T-cell (primary cell): Measurements from ENCODE around the gene RSPH1. TPM values are rescaled to one million over a fixed set of nuclear protein-coding genes. Genes with fewer than 3 reads are reported as not detected.
A peak's percentile ranks its signal among the peaks of the same experiment; 100 is the strongest.

Source experiments
- ATAC-seq, 4 experiments: fragments of 200-7000 bp in 3 of 4; fragments of 150-1000 bp in 1 of 4; cut with Tn5 transposase; replicated peaks in 1 of 4; 1 replicate in 3 of 4; 2 replicates in 1 of 4; pipeline ENCODE4 v1.10.0; 2021; ENCODE audit warnings: moderate library complexity in 3 of 4, mild to moderate bottlenecking in 2 of 4, moderate number of reproducible peaks in 1 of 4
- CTCF ChIA-PET, 2 donors: fragments of 300-600 bp; sonication (Branson Sonifier 250); formaldehyde crosslinking; loops; one replicate each; lab custom pipeline; 2022; ENCODE audit warnings: antibody characterized with exemption in 2 of 2; lab: Charles Lee
- POLR2A ChIA-PET, 2 donors: fragments of 300-600 bp; sonication (Branson Sonifier 250); formaldehyde crosslinking; loops; one replicate each; lab custom pipeline; 2022; ENCODE audit warnings: antibody characterized with exemption in 2 of 2; lab: Charles Lee
- DNase-seq, 35 experiments: peaks; one replicate each; pipeline versions ENCODE4 v3.0.0 to v3.0.0-alpha.2; 2013 to 2023
- H3K27ac ChIP-seq: one replicate; pipeline ENCODE4 v1.5.1; 2013; ENCODE audit warnings: low read length
- H3K27me3 ChIP-seq, 2 experiments: replicated peaks in 1 of 2; 1 replicate in 1 of 2; 2 replicates in 1 of 2; pipeline versions ENCODE4 v1.6.1 to v1.7.0; 2013; ENCODE audit warnings: low read length in 1 of 2, mixed read lengths in 1 of 2; ENCODE audit not compliant: control insufficient read depth in 2 of 2, insufficient read depth in 2 of 2; ENCODE audit errors: extremely low read depth in 1 of 2
- H3K36me3 ChIP-seq, 2 donors: 1 replicate in 1 of 2; 2 replicates in 1 of 2; pipeline versions ENCODE4 v1.6.1 to v1.7.0; 2013; ENCODE audit warnings: low read length in 1 of 2; ENCODE audit not compliant: control insufficient read depth in 2 of 2, insufficient read depth in 1 of 2; ENCODE audit errors: extremely low read depth in 1 of 2
- H3K4me1 ChIP-seq, 2 experiments: 1 replicate in 1 of 2; 2 replicates in 1 of 2; pipeline versions ENCODE4 v1.6.1 to v1.7.0; 2013; ENCODE audit warnings: low read length in 2 of 2, mixed read lengths in 1 of 2; ENCODE audit not compliant: insufficient read depth in 2 of 2, control insufficient read depth in 1 of 2; ENCODE audit errors: extremely low read depth in 1 of 2
- H3K4me3 ChIP-seq, 2 donors: 1 replicate in 1 of 2; 2 replicates in 1 of 2; pipeline versions ENCODE4 v1.5.1 to v1.7.0; 2013; ENCODE audit warnings: mild to moderate bottlenecking in 2 of 2, low read length in 1 of 2, moderate library complexity in 1 of 2; ENCODE audit not compliant: control insufficient read depth in 1 of 2; ENCODE audit errors: extremely low read depth in 1 of 2
- H3K9me3 ChIP-seq: 2 replicates; pipeline ENCODE4 v1.7.0; 2013
- H3K27ac Mint-ChIP-seq, 2 donors: one replicate each; pipeline ENCODE4 v1.8.0; 2020 to 2021; ENCODE audit warnings: mild to moderate bottlenecking in 2 of 2, mixed read lengths in 2 of 2
- H3K27me3 Mint-ChIP-seq, 2 donors: one replicate each; pipeline ENCODE4 v1.8.0; 2021 to 2022; ENCODE audit warnings: mixed read lengths in 2 of 2
- H3K36me3 Mint-ChIP-seq: one replicate; pipeline ENCODE4 v1.8.0; 2021; ENCODE audit warnings: mixed read lengths
- H3K4me1 Mint-ChIP-seq, 3 donors: one replicate each; pipeline ENCODE4 v1.8.0; 2020 to 2022; ENCODE audit warnings: mixed read lengths in 3 of 3, mild to moderate bottlenecking in 1 of 3
- H3K4me3 Mint-ChIP-seq, 3 donors: one replicate each; pipeline ENCODE4 v1.8.0; 2020 to 2022; ENCODE audit warnings: mild to moderate bottlenecking in 3 of 3, mixed read lengths in 3 of 3, moderate library complexity in 3 of 3
- H3K9me3 Mint-ChIP-seq, 3 donors: one replicate each; pipeline ENCODE4 v1.8.0; 2020 to 2022; ENCODE audit warnings: mixed read lengths in 3 of 3
- WGBS: methylation state at CpG from one replicate; pipeline ENCODE4 v1.1.5; 2013; ENCODE audit warnings: missing lambda C conversion rate; ENCODE audit not compliant: insufficient coverage; 5-methylcytosine and 5-hydroxymethylcytosine counted together
- total RNA-seq, 35 experiments: library from RNA in 6 of 35; stranded (reverse) in 6 of 35; fragments of 120-200 nt in 1 of 35; gene quantifications; one replicate each; pipeline versions ENCODE4 v1.2.1 to v1.2.4 and lab custom pipeline; 2013 to 2026

RSPH1 gene
- total RNA-seq, 5 donors from 2014 or later (not counting 1 experiment from before 2014, with no cell fraction given) = 0.12 to 0.20 TPM; not detected in 3

- H3K9me3 ChIP-seq = no peaks in the 10 kb centered on the region
- no peak for DNase-seq
- ChIA-PET CTCF (no interaction called here), POLR2A (interaction anchor here in 1 of 2 donors (0.6 kb wide), 1 partner anchor 137 kb away, joined by 4 read pairs; no protein-coding TSS in a partner anchor)
- Mint-ChIP-seq H3K27ac (peak overlapping the region; percentile 63 to 71), H3K27me3 (no peaks in the 10 kb centered on the region), H3K4me1 (peaks cover 50 to 76% (median 58%) of the 10 kb centered on the region in 3 donors), H3K9me3 (peaks cover 0 to 7% (median 4%) of the 10 kb centered on the region in 3 donors), H3K36me3 (peaks cover 79% of the 10 kb centered on the region), H3K4me3 (no peak overlapping the region)
- no peaks in the 10 kb centered on the region for H3K27me3 ChIP-seq
- H3K36me3 ChIP-seq = peaks cover 14 to 93% of the 10 kb centered on the region in 2 donors
- H3K4me1 ChIP-seq = peaks cover 5 to 36% of the 10 kb centered on the region in 2 experiments
- no peak for ATAC-seq
- H3K27ac ChIP-seq = no peak overlapping the region
- no peak overlapping the region for H3K4me3 ChIP-seq
Observed at GRCh38 chr21:42436914-42437313, 59.1 kb downstream of the RSPH1 start.

- ATAC-seq (no peak), DNase-seq (no peak)
- no peak overlapping the region for H3K27ac ChIP-seq
- peak overlapping the region in 1 of 2 donors; percentile 71 for H3K27ac Mint-ChIP-seq
- peaks cover 0 to 7% (median 4%) of the 10 kb centered on the region in 3 donors for H3K9me3 Mint-ChIP-seq
- H3K36me3 Mint-ChIP-seq = peaks cover 83% of the 10 kb centered on the region
- H3K27me3 ChIP-seq = no peaks in the 10 kb centered on the region
- no peaks in the 10 kb centered on the region for H3K9me3 ChIP-seq
- peaks cover 50 to 72% (median 57%) of the 10 kb centered on the region in 3 donors for H3K4me1 Mint-ChIP-seq
- peaks cover 5 to 36% of the 10 kb centered on the region in 2 experiments for H3K4me1 ChIP-seq
- H3K4me3 Mint-ChIP-seq = no peak overlapping the region
- H3K36me3 ChIP-seq = peaks cover 21 to 94% of the 10 kb centered on the region in 2 donors
- H3K4me3 ChIP-seq = no peak overlapping the region
- H3K27me3 Mint-ChIP-seq = no peaks in the 10 kb centered on the region
- ChIA-PET CTCF (interaction anchor here in 1 of 2 donors (1.3 kb wide), 1 partner anchor 98 kb away, joined by 4 read pairs; no protein-coding TSS in a partner anchor), POLR2A (interaction anchor here in 1 of 2 donors (1.2 kb wide), 1 partner anchor 11 kb away, joined by 3 read pairs; no protein-coding TSS in a partner anchor)
Observed at GRCh38 chr21:42435833-42436232, 60.2 kb downstream of the RSPH1 start.

- ChIA-PET POLR2A (interaction anchor here in 1 of 2 donors (1.2 kb wide), 1 partner anchor 10 kb away, joined by 3 read pairs; no protein-coding TSS in a partner anchor), CTCF (interaction anchor here in 1 of 2 donors (1.3 kb wide), 1 partner anchor 98 kb away, joined by 4 read pairs; no protein-coding TSS in a partner anchor)
- H3K9me3 ChIP-seq = no peaks in the 10 kb centered on the region
- no peaks in the 10 kb centered on the region for H3K27me3 ChIP-seq
- Mint-ChIP-seq H3K36me3 (peaks cover 80% of the 10 kb centered on the region), H3K27ac (peak overlapping the region; percentile 77 to 82), H3K9me3 (peaks cover 0 to 7% (median 4%) of the 10 kb centered on the region in 3 donors), H3K4me1 (peaks cover 47 to 68% (median 57%) of the 10 kb centered on the region in 3 donors), H3K4me3 (no peak overlapping the region), H3K27me3 (no peaks in the 10 kb centered on the region)
- DNase-seq = no peak
- ATAC-seq = no peak
- WGBS = 73% methylated on average over 3 of the region's 4 CpGs
- H3K4me3 ChIP-seq = no peak overlapping the region
- peaks cover 21 to 94% of the 10 kb centered on the region in 2 donors for H3K36me3 ChIP-seq
- peaks cover 5 to 37% of the 10 kb centered on the region in 2 experiments for H3K4me1 ChIP-seq
- H3K27ac ChIP-seq = no peak overlapping the region
Observed at GRCh38 chr21:42435401-42435800, 60.6 kb downstream of the RSPH1 start.

- POLR2A ChIA-PET = no interaction called here
Observed at GRCh38 chr21:42434884-42435283, 61.1 kb downstream of the RSPH1 start.

GRCh38 chr21:42433946-42434551 is 62.0 kb downstream of the RSPH1 start:
- H3K27ac ChIP-seq = no peak overlapping the region
- WGBS = 96% methylated on average over 6 of the region's 10 CpGs
- H3K27me3 ChIP-seq = no peaks in the 10 kb centered on the region
- ChIA-PET POLR2A (no interaction called here), CTCF (no interaction called here)
- Mint-ChIP-seq H3K4me1 (peaks cover 35 to 54% (median 46%) of the 10 kb centered on the region in 3 donors), H3K4me3 (no peak overlapping the region), H3K36me3 (peaks cover 76% of the 10 kb centered on the region), H3K9me3 (peaks cover 0 to 7% (median 4%) of the 10 kb centered on the region in 3 donors), H3K27me3 (no peaks in the 10 kb centered on the region), H3K27ac (peak overlapping the region; percentile 77 to 82)
- peaks cover 5 to 33% of the 10 kb centered on the region in 2 experiments for H3K4me1 ChIP-seq
- H3K4me3 ChIP-seq = no peak overlapping the region
- peaks cover 21 to 95% of the 10 kb centered on the region in 2 donors for H3K36me3 ChIP-seq
- ATAC-seq (no peak), DNase-seq (no peak)
- H3K9me3 ChIP-seq = no peaks in the 10 kb centered on the region

More at GRCh38 chr21:42434884-42435283, 61.1 kb downstream of the RSPH1 start:
- H3K4me3 ChIP-seq = no peak overlapping the region
- peaks cover 0 to 7% (median 4%) of the 10 kb centered on the region in 3 donors for H3K9me3 Mint-ChIP-seq
- H3K36me3 Mint-ChIP-seq = peaks cover 77% of the 10 kb centered on the region
- H3K27ac Mint-ChIP-seq = peak overlapping the region; percentile 77 to 82
- no peak for DNase-seq
- no peaks in the 10 kb centered on the region for H3K27me3 ChIP-seq
- H3K27me3 Mint-ChIP-seq = no peaks in the 10 kb centered on the region
- H3K4me3 Mint-ChIP-seq = peak overlapping the region in 1 of 3 donors; percentile 29
- WGBS = 83% methylated on average over 3 of the region's 3 CpGs
- H3K36me3 ChIP-seq = peaks cover 21 to 94% of the 10 kb centered on the region in 2 donors
- no peaks in the 10 kb centered on the region for H3K9me3 ChIP-seq
- peaks cover 5 to 39% of the 10 kb centered on the region in 2 experiments for H3K4me1 ChIP-seq
- H3K4me1 Mint-ChIP-seq = peaks cover 42 to 62% (median 54%) of the 10 kb centered on the region in 3 donors
- no peak overlapping the region for H3K27ac ChIP-seq
- ATAC-seq = peak in 1 of 4 experiments; percentile 49
- CTCF ChIA-PET = interaction anchor here in 1 of 2 donors (1.3 kb wide), 1 partner anchor 97 kb away, joined by 4 read pairs; no protein-coding TSS in a partner anchor

GRCh38 chr21:42432695-42433094 is 63.3 kb downstream of the RSPH1 start:
- Histone ChIP-seq H3K4me1 (peaks cover 5 to 30% of the 10 kb centered on the region in 2 experiments), H3K27me3 (no peaks in the 10 kb centered on the region), H3K27ac (no peak overlapping the region), H3K36me3 (peaks cover 28 to 95% of the 10 kb centered on the region in 2 donors), H3K9me3 (no peaks in the 10 kb centered on the region), H3K4me3 (no peak overlapping the region)
- ATAC-seq = no peak
- Mint-ChIP-seq H3K9me3 (peaks cover 0 to 7% (median 4%) of the 10 kb centered on the region in 3 donors), H3K27me3 (no peaks in the 10 kb centered on the region), H3K4me3 (no peak overlapping the region), H3K27ac (peak overlapping the region; percentile 14 to 26), H3K36me3 (peaks cover 72% of the 10 kb centered on the region), H3K4me1 (peaks cover 33 to 50% (median 33%) of the 10 kb centered on the region in 3 donors)
- ChIA-PET POLR2A (interaction anchor here in 1 of 2 donors (0.5 kb wide), 1 partner anchor 131 kb away, joined by 3 read pairs; no protein-coding TSS in a partner anchor), CTCF (no interaction called here)
- no peak for DNase-seq
- WGBS = no CpG with 5 or more reads among the region's 1 CpG
